GM23248 (cell line): ENCODE data around the gene ZGPAT. TPM values are rescaled to one million over a fixed set of nuclear protein-coding genes. Genes with fewer than 3 reads are reported as not detected.
"Not testable (repeated sequence)": the region's sequence is repeated elsewhere in the genome, so short reads cannot be mapped to it uniquely, and the experiment has no call there.

ENCODE experiments used
- DNase-seq: peaks from one replicate; pipeline ENCODE4 v3.0.0-alpha.2; 2015
- H2AFZ ChIP-seq: fragments of 200-600 bp; sonication (generic); 2 replicates; pipeline ENCODE4 v1.6.1; 2016; ENCODE audit warnings: antibody characterized with exemption
- H3F3A ChIP-seq: fragments of 200-600 bp; sonication (generic); 2 replicates; pipeline ENCODE4 v1.6.1; 2016; ENCODE audit warnings: mild to moderate bottlenecking, antibody characterized with exemption, mixed run types; ENCODE audit not compliant: insufficient read depth
- H3K27ac ChIP-seq: fragments of 200-600 bp; sonication (generic); 2 replicates; pipeline ENCODE4 v1.5.1; 2016; ENCODE audit warnings: mild to moderate bottlenecking
- H3K27me3 ChIP-seq: fragments of 200-600 bp; sonication (generic); replicated peaks from 2 replicates; pipeline ENCODE4 v1.6.1; 2016; ENCODE audit warnings: mild to moderate bottlenecking; ENCODE audit not compliant: insufficient read depth
- H3K36me3 ChIP-seq: fragments of 200-600 bp; sonication (generic); 2 replicates; pipeline ENCODE4 v1.6.1; 2016; ENCODE audit warnings: low read depth, mild to moderate bottlenecking
- H3K4me1 ChIP-seq: fragments of 200-600 bp; sonication (generic); 2 replicates; pipeline ENCODE4 v1.6.1; 2016; ENCODE audit warnings: mild to moderate bottlenecking; ENCODE audit not compliant: insufficient read depth
- H3K4me2 ChIP-seq: fragments of 200-600 bp; sonication (generic); one replicate; pipeline ENCODE4 v1.6.1; 2016; ENCODE audit warnings: mild to moderate bottlenecking; ENCODE audit not compliant: unreplicated experiment
- H3K4me3 ChIP-seq: fragments of 200-600 bp; sonication (generic); 2 replicates; pipeline ENCODE4 v1.5.1; 2016; ENCODE audit warnings: mild to moderate bottlenecking
- H3K79me2 ChIP-seq: fragments of 200-600 bp; sonication (generic); 2 replicates; pipeline ENCODE4 v1.6.1; 2016; ENCODE audit warnings: mild to moderate bottlenecking; ENCODE audit not compliant: insufficient read depth
- H3K9ac ChIP-seq: fragments of 200-600 bp; sonication (generic); 2 replicates; pipeline ENCODE4 v1.6.1; 2016; ENCODE audit warnings: mild to moderate bottlenecking
- H3K9me2 ChIP-seq: fragments of 200-600 bp; sonication (generic); 2 replicates; pipeline ENCODE4 v1.6.1; 2016; ENCODE audit warnings: mixed run types, mild to moderate bottlenecking, moderate library complexity; ENCODE audit not compliant: insufficient read depth
- H3K9me3 ChIP-seq: fragments of 200-600 bp; sonication (generic); one replicate; pipeline ENCODE4 v1.6.1; 2017; ENCODE audit warnings: low read depth
- H4K20me1 ChIP-seq: fragments of 200-600 bp; sonication (generic); 2 replicates; pipeline ENCODE4 v1.6.0; 2016; ENCODE audit not compliant: insufficient read depth
- EZH2 ChIP-seq: fragments of 200-600 bp; sonication (generic); IDR thresholded peaks from 2 replicates; pipeline ENCODE4 v1.6.1; 2018; ENCODE audit warnings: antibody characterized with exemption, mild to moderate bottlenecking; ENCODE audit not compliant: insufficient read depth, poor library complexity, severe bottlenecking
- EZH2phosphoT487 ChIP-seq: fragments of 200-600 bp; sonication (generic); IDR thresholded peaks from 2 replicates; pipeline ENCODE4 v1.6.1; 2018; ENCODE audit warnings: antibody characterized with exemption, moderate library complexity, mild to moderate bottlenecking, low read depth; ENCODE audit not compliant: insufficient read depth
- WGBS, 2 experiments: methylation state at CpG; one replicate each; pipeline ENCODE4 v1.1.6; 2015 to 2017; ENCODE audit warnings: low lambda C conversion rate in 2 of 2, low coverage in 1 of 2; ENCODE audit errors: missing lambda C conversion rate in 2 of 2; 5-methylcytosine and 5-hydroxymethylcytosine counted together
- in situ Hi-C: fragments of 300-500 bp; cut with MboI; formaldehyde crosslinking; loops from 2 replicates; pipeline ENCODE4 v1.15.0; 2020
- polyA plus RNA-seq: library from polyadenylated mRNA; unstranded; fragments of >200 nt; fragmentation: Nextera tagmentation; extraction: Ambion mirVana; gene quantifications from 2 replicates; pipeline ENCODE4 v1.2.1, GENCODE V29; 2016
- total RNA-seq: library from RNA; depleted of rRNA; stranded (reverse); fragments of >200 nt; shearing (Covaris generic); gene quantifications from 2 replicates; pipeline ENCODE4 v1.2.3, GENCODE V29; 2014

ZGPAT gene
- total and polyA plus RNA-seq, 2 experiments from 2014 or later, result 22.7 to 28.5 TPM

GRCh38 chr20:63667858-63668257 lies 40.0 kb upstream of the ZGPAT start:
- in situ Hi-C loops, result no loop called here
- Histone ChIP-seq H4K20me1 (no peaks in the 10 kb centered on the region), H3K9me2 (no peaks in the 10 kb centered on the region), H3K9ac (no peak overlapping the region), H3K36me3 (no peaks in the 10 kb centered on the region; the same call in 1 of the 2 replicates), H3K4me1 (no peaks in the 10 kb centered on the region), H3K9me3 (no peaks in the 10 kb centered on the region), H3K79me2 (peaks cover 15% of the 10 kb centered on the region), H3K27ac (no peak overlapping the region), H3K4me3 (no peak overlapping the region), H3F3A (no peaks in the 10 kb centered on the region), H3K4me2 (no peak overlapping the region), H2AFZ (no peak overlapping the region), H3K27me3 (no peaks in the 10 kb centered on the region)
- WGBS, 2 experiments, result 87 to 97% methylated on average over 4 to 16 of the region's 16 CpGs
- TF ChIP-seq EZH2, result no peak
- TF ChIP-seq EZH2phosphoT487, result no peak
- no peak for DNase-seq

- WGBS, 2 experiments, result 92 to 93% methylated on average over 11 of the region's 11 CpGs
- TF ChIP-seq EZH2 (no peak), EZH2phosphoT487 (no peak)
- Histone ChIP-seq H3K4me1 (no peaks in the 10 kb centered on the region), H4K20me1 (no peaks in the 10 kb centered on the region), H3K9me3 (no peaks in the 10 kb centered on the region), H3K79me2 (peaks cover 13% of the 10 kb centered on the region), H3K36me3 (no peaks in the 10 kb centered on the region; the same call in 1 of the 2 replicates), H3K4me3 (no peak overlapping the region), H3K27me3 (no peaks in the 10 kb centered on the region), H3K4me2 (no peak overlapping the region), H3K27ac (no peak overlapping the region), H3K9ac (no peak overlapping the region), H2AFZ (no peak overlapping the region), H3K9me2 (no peaks in the 10 kb centered on the region), H3F3A (no peaks in the 10 kb centered on the region)
- no peak for DNase-seq
- in situ Hi-C loops, result no loop called here
These were observed 39.5 kb upstream of the ZGPAT start for GRCh38 chr20:63668351-63668750.

- H4K20me1 ChIP-seq, H3K9me3 ChIP-seq, H3K36me3 ChIP-seq, H2AFZ ChIP-seq, in situ Hi-C loops, DNase-seq, H3K4me3 ChIP-seq, H3K4me2 ChIP-seq, H3K27ac ChIP-seq, H3K9me2 ChIP-seq, H3K4me1 ChIP-seq, H3K27me3 ChIP-seq, H3K9ac ChIP-seq, H3F3A ChIP-seq, H3K79me2 ChIP-seq: not testable (repeated sequence)
- WGBS, 2 experiments, result 78 to 82% methylated on average over 12 of the region's 12 CpGs
These were observed 36.1 kb upstream of the ZGPAT start for GRCh38 chr20:63671695-63672094.

- DNase-seq, result no peak
- H2AFZ ChIP-seq, result no peak overlapping the region
- H3K79me2 ChIP-seq, result no peaks in the 10 kb centered on the region
- H3K4me3 ChIP-seq, result no peak overlapping the region
- TF ChIP-seq EZH2 (no peak), EZH2phosphoT487 (no peak)
- no peaks in the 10 kb centered on the region for H3F3A ChIP-seq
- no peaks in the 10 kb centered on the region for H4K20me1 ChIP-seq
- in situ Hi-C loops, result no loop called here
- no peaks in the 10 kb centered on the region for H3K9me2 ChIP-seq
- no peak overlapping the region for H3K27ac ChIP-seq
- no peaks in the 10 kb centered on the region for H3K4me1 ChIP-seq
- no peak overlapping the region for H3K9ac ChIP-seq
- 90 to 93% methylated on average over 10 of the region's 10 CpGs for WGBS, 2 experiments
- H3K36me3 ChIP-seq, result no peaks in the 10 kb centered on the region; the same call in 1 of the 2 replicates
- H3K4me2 ChIP-seq, result no peak overlapping the region
- H3K9me3 ChIP-seq, result no peaks in the 10 kb centered on the region
- H3K27me3 ChIP-seq, result no peaks in the 10 kb centered on the region
These were observed 35.2 kb upstream of the ZGPAT start for GRCh38 chr20:63672666-63673065.

GRCh38 chr20:63673951-63674350 lies 33.9 kb upstream of the ZGPAT start:
- Histone ChIP-seq H3K9me2 (no peaks in the 10 kb centered on the region), H3K9me3 (no peaks in the 10 kb centered on the region), H3K9ac (no peak overlapping the region), H3K27me3 (no peaks in the 10 kb centered on the region), H3K4me1 (no peaks in the 10 kb centered on the region), H3F3A (no peaks in the 10 kb centered on the region), H3K4me2 (no peak overlapping the region), H2AFZ (no peak overlapping the region), H3K4me3 (no peak overlapping the region), H3K79me2 (no peaks in the 10 kb centered on the region), H3K27ac (no peak overlapping the region), H4K20me1 (no peaks in the 10 kb centered on the region), H3K36me3 (no peaks in the 10 kb centered on the region; the same call in 1 of the 2 replicates)
- in situ Hi-C loops, result no loop called here
- DNase-seq, result no peak
- WGBS, 2 experiments, result 96 to 98% methylated on average over 14 of the region's 14 CpGs
- TF ChIP-seq EZH2phosphoT487 (no peak), EZH2 (no peak)
